DND-41 (cell line): ENCODE data around the gene SLCO4A1.

Source experiments
- EZH2 ChIP-seq: IDR thresholded peaks from 3 replicates; pipeline ENCODE4 v1.6.1; 2012; ENCODE audit warnings: borderline replicate concordance, low read depth, mild to moderate bottlenecking, moderate library complexity, low read length, inconsistent platforms; ENCODE audit not compliant: severe bottlenecking
- TF ChIP-seq, protein P1 (sequence below): IDR thresholded peaks from 2 replicates; pipeline ENCODE4 v1.5.1; 2012; ENCODE audit warnings: borderline replicate concordance, low read length, moderate library complexity, mild to moderate bottlenecking; ENCODE audit not compliant: poor library complexity, severe bottlenecking; ENCODE audit errors: extremely low read depth

DNA sequence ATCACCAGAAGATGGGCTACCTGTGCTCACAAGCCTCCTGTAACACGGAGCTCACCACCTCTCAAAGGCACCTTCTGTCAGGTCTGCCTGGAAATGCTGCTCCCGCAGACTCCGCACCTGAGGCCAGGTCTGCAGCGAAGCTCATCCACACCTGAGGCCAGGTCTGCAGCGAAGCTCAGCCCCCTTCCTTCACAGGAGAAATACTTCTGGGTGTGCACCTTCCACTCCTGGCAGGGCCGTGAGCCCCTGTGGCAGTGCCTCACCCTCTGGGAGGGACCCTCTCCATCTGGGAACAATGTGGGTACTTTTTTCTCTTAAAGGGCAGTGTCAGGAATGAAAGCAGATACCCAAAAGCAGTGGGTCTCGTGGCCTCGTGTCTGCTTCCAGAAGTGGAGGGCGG lies 1.4 kb upstream of the SLCO4A1 start:
- TF ChIP-seq, protein P1, sequence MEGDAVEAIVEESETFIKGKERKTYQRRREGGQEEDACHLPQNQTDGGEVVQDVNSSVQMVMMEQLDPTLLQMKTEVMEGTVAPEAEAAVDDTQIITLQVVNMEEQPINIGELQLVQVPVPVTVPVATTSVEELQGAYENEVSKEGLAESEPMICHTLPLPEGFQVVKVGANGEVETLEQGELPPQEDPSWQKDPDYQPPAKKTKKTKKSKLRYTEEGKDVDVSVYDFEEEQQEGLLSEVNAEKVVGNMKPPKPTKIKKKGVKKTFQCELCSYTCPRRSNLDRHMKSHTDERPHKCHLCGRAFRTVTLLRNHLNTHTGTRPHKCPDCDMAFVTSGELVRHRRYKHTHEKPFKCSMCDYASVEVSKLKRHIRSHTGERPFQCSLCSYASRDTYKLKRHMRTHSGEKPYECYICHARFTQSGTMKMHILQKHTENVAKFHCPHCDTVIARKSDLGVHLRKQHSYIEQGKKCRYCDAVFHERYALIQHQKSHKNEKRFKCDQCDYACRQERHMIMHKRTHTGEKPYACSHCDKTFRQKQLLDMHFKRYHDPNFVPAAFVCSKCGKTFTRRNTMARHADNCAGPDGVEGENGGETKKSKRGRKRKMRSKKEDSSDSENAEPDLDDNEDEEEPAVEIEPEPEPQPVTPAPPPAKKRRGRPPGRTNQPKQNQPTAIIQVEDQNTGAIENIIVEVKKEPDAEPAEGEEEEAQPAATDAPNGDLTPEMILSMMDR: no peak
- TF ChIP-seq EZH2: no peak
